HEK293T (cell line): ENCODE measurements around the gene DMD.

Experiments used
- BHLHE40 ChIP-seq: fragments of 450-650 bp; IDR thresholded peaks from 2 replicates; pipeline ENCODE4 v1.6.1; 2016; ENCODE audit warnings: mild to moderate bottlenecking, moderate library complexity, borderline replicate concordance
- CTBP1 ChIP-seq: fragments of 450-650 bp; IDR thresholded peaks from 2 replicates; pipeline ENCODE4 v1.6.1; 2016; ENCODE audit warnings: borderline replicate concordance
- ELF4 ChIP-seq: fragments of 450-650 bp; IDR thresholded peaks from 2 replicates; pipeline ENCODE4 v1.6.1; 2017; ENCODE audit warnings: antibody characterized with exemption
- FOXA1 ChIP-seq: fragments of 450-650 bp; IDR thresholded peaks from 2 replicates; pipeline ENCODE4 v1.6.1; 2016; ENCODE audit warnings: mild to moderate bottlenecking
- FOXK2 ChIP-seq: fragments of 450-650 bp; IDR thresholded peaks from 2 replicates; pipeline ENCODE4 v1.6.1; 2016; ENCODE audit warnings: mild to moderate bottlenecking
- NFRKB ChIP-seq: fragments of 450-650 bp; IDR thresholded peaks from 2 replicates; pipeline ENCODE4 v1.6.1; 2016; ENCODE audit warnings: mild to moderate bottlenecking, moderate library complexity
- PKNOX1 ChIP-seq: fragments of 450-650 bp; IDR thresholded peaks from 2 replicates; pipeline ENCODE4 v1.6.1; 2016
- SP1 ChIP-seq: fragments of 450-650 bp; IDR thresholded peaks from 2 replicates; pipeline ENCODE4 v1.6.1; 2017
- SUZ12 ChIP-seq: fragments of 450-650 bp; IDR thresholded peaks from 2 replicates; pipeline ENCODE4 v1.6.1; 2016; ENCODE audit warnings: mild to moderate bottlenecking

- TF ChIP-seq BHLHE40 (no peak), NFRKB (no peak), SP1 (no peak), SUZ12 (no peak), ELF4 (no peak), PKNOX1 (no peak), CTBP1 (no peak), FOXK2 (no peak), FOXA1 (no peak)
Measured at GRCh38 chrX:33133320-33133719, 78.0 kb downstream of the DMD start.
